ENCODE measurements around the gene CTLA4. TPM values are rescaled to one million over a fixed set of nuclear protein-coding genes. Genes with fewer than 3 reads are reported as not detected.

Gene CTLA4
- polyA plus RNA-seq, 3 donors: 0.22 to 0.43 (median 0.36) TPM

DNA sequence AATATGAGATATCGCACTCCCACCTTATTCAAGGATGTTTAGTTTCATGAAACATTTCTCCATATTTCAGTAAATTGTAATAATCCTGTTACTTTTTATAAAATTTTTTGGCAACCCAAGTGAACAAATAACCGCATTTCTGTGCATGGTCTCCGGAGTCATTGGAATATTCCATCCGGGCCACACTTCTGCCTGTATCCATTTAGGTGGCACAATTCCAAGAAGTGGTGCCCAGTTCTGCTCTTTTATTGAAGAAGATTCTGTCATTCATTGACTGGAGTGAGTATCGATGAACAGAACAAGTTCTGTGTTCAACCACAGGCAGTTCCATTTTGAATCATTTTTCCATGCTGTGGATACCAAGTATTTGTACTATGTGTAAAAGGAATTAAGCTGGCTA is 42.4 kb downstream of the CTLA4 start:
- H3K27ac ChIP-seq (ENCODE audit: low read depth, low read length): no peak overlapping the region
- 33 to 59% (median 38%) methylated on average over 5 of the region's 5 CpGs for WGBS, 3 donors

DNA sequence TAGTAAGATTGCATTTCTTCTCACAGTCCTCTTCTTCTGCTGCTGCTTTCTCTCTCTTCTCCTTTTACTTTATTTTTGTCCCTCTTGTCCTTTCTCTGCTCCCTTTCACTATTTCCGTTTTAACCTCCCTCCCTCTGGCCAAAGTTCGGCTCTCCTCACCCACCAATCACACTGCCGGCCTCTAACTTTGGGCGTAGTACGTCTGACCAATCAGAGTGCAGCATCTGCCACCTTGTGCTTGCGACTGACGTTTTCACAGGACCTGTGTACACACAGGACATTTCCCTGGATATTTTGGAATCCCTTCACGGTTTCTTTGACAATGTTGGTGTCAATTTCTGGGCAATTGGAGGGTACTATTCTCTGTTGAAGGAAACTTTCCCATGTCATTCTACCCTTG is 46.4 kb downstream of the CTLA4 start:
- no peak overlapping the region for H3K27ac ChIP-seq (ENCODE audit: low read depth, low read length)
- 68 to 87% (median 87%) methylated on average over 8 of the region's 8 CpGs for WGBS, 3 donors

DNA sequence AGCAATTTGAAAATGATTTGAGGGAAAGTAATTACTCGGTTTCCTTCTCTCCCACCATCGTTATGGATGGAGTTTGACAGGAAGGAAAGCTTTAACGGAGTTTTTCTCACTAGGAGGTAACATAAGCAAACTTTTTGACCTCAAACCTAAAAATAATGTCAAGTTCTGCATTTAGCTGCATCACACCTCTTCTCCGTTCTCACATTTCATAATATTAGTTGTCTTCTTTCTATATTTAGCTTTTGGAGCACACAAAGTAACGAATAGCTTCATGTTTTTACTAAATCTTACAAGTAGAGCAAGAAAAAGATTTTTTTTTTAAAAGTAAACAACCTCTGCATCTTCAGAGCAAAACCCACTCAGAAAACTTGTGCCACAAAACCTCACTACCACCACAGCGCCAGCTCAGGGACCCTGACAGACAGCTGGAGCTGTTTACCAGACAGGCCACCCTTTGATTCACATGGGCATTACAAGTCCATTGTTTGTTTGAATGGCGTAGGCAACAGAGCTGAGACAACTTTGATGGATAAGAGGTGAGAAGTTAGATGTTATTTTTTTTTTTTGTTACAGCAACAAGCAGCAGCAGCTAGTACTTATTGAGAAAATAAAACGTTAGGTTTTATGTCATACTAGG is 47.1 kb downstream of the CTLA4 start:
- H3K27ac ChIP-seq (ENCODE audit: low read depth, low read length): no peak overlapping the region

GRCh38 chr2:203915256-203915655 is 47.7 kb downstream of the CTLA4 start:
- WGBS, 3 donors: 57 to 75% (median 68%) methylated on average over 7 of the region's 7 CpGs
- H3K27ac ChIP-seq (ENCODE audit: low read depth, low read length): no peak overlapping the region

More for the DNA sequence above, 47.1 kb downstream of the CTLA4 start:
- 46 to 63% (median 56%) methylated on average over 8 of the region's 8 CpGs for WGBS, 3 donors

- no peak overlapping the region for H3K27ac ChIP-seq (ENCODE audit: low read depth, low read length)
Observed at GRCh38 chr2:203916756-203917155, 49.2 kb downstream of the CTLA4 start.

- H3K27ac ChIP-seq (ENCODE audit: low read depth, low read length): no peak overlapping the region
Observed at GRCh38 chr2:203918264-203918663, 50.7 kb downstream of the CTLA4 start.

GRCh38 chr2:203918839-203919238 is 51.3 kb downstream of the CTLA4 start:
- 73 to 89% (median 85%) methylated on average over 3 of the region's 3 CpGs for WGBS, 3 donors
- no peak overlapping the region for H3K27ac ChIP-seq (ENCODE audit: low read depth, low read length)

More at GRCh38 chr2:203918264-203918663, 50.7 kb downstream of the CTLA4 start:
- WGBS, 3 donors: 59 to 68% (median 65%) methylated on average over 7 of the region's 7 CpGs

Other genes with a start within 250 kb of the CTLA4 start
- gene CD28, start 161.1 kb upstream of the CTLA4 start, polyA plus RNA-seq: 1 to 10 TPM in 1 of 3 donors, under 1 TPM in 2; 0.25 to 2.0 (median 0.59) TPM
- gene ICOS, start 69.0 kb downstream of the CTLA4 start, polyA plus RNA-seq: under 1 TPM in 2 of 3 donors, not detected in 1; 0.13 to 0.33 TPM